ENCODE measurements around the gene PARL.

Gene PARL

GRCh38 chr3:183839751-183840150 is 44.9 kb downstream of the PARL start:
- Histone ChIP-seq H3K4me3 (ENCODE audit: low read length) (no peak overlapping the region), H3K36me3 (ENCODE audit: control insufficient read depth, insufficient read depth, low read length) (peaks cover 3% of the 10 kb centered on the region), H3K4me1 (ENCODE audit: control insufficient read depth, insufficient read depth, low read length) (no peaks in the 10 kb centered on the region)

GRCh38 chr3:183837894-183838293 is 46.8 kb downstream of the PARL start:
- Histone ChIP-seq H3K9me3 (ENCODE audit: control insufficient read depth, low read length) (no peaks in the 10 kb centered on the region), H3K9ac (ENCODE audit: low read length) (no peak overlapping the region), H3K27me3 (ENCODE audit: control insufficient read depth, insufficient read depth, low read length) (no peaks in the 10 kb centered on the region), H3K36me3 (ENCODE audit: control insufficient read depth, insufficient read depth, low read length) (peaks cover 4% of the 10 kb centered on the region), H3K4me1 (ENCODE audit: control insufficient read depth, insufficient read depth, low read length) (no peaks in the 10 kb centered on the region), H3K4me3 (ENCODE audit: low read length) (no peak overlapping the region)

More at GRCh38 chr3:183839751-183840150, 44.9 kb downstream of the PARL start:
- Histone ChIP-seq H3K9ac (ENCODE audit: low read length) (no peak overlapping the region), H3K27me3 (ENCODE audit: control insufficient read depth, insufficient read depth, low read length) (no peaks in the 10 kb centered on the region), H3K9me3 (ENCODE audit: control insufficient read depth, low read length) (no peaks in the 10 kb centered on the region)

- H3K9ac ChIP-seq (ENCODE audit: low read length): no peak overlapping the region
- no peaks in the 10 kb centered on the region for H3K9me3 ChIP-seq (ENCODE audit: control insufficient read depth, low read length)
- H3K4me1 ChIP-seq (ENCODE audit: control insufficient read depth, insufficient read depth, low read length): no peaks in the 10 kb centered on the region
- H3K4me3 ChIP-seq (ENCODE audit: low read length): no peak overlapping the region
- no peaks in the 10 kb centered on the region for H3K27me3 ChIP-seq (ENCODE audit: control insufficient read depth, insufficient read depth, low read length)
- H3K36me3 ChIP-seq (ENCODE audit: control insufficient read depth, insufficient read depth, low read length): peaks cover 4% of the 10 kb centered on the region
Measured at GRCh38 chr3:183837390-183837789, 47.3 kb downstream of the PARL start.

GRCh38 chr3:183833516-183833915 is 51.2 kb downstream of the PARL start:
- Histone ChIP-seq H3K36me3 (ENCODE audit: control insufficient read depth, insufficient read depth, low read length) (peaks cover 4% of the 10 kb centered on the region), H3K27me3 (ENCODE audit: control insufficient read depth, insufficient read depth, low read length) (no peaks in the 10 kb centered on the region), H3K4me3 (ENCODE audit: low read length) (no peak overlapping the region)

GRCh38 chr3:183830187-183830586 is 54.5 kb downstream of the PARL start:
- H3K27me3 ChIP-seq (ENCODE audit: control insufficient read depth, insufficient read depth, low read length): no peaks in the 10 kb centered on the region
- peaks cover 4% of the 10 kb centered on the region for H3K36me3 ChIP-seq (ENCODE audit: control insufficient read depth, insufficient read depth, low read length)
- no peak overlapping the region for H3K9ac ChIP-seq (ENCODE audit: low read length)
- no peaks in the 10 kb centered on the region for H3K9me3 ChIP-seq (ENCODE audit: control insufficient read depth, low read length)
- H3K4me3 ChIP-seq (ENCODE audit: low read length): no peak overlapping the region
- H3K4me1 ChIP-seq (ENCODE audit: control insufficient read depth, insufficient read depth, low read length): no peaks in the 10 kb centered on the region

More at GRCh38 chr3:183833516-183833915, 51.2 kb downstream of the PARL start:
- Histone ChIP-seq H3K9ac (ENCODE audit: low read length) (no peak overlapping the region), H3K9me3 (ENCODE audit: control insufficient read depth, low read length) (no peaks in the 10 kb centered on the region), H3K4me1 (ENCODE audit: control insufficient read depth, insufficient read depth, low read length) (no peaks in the 10 kb centered on the region)

GRCh38 chr3:183829466-183829865 is 55.2 kb downstream of the PARL start:
- Histone ChIP-seq H3K4me3 (ENCODE audit: low read length) (no peak overlapping the region), H3K36me3 (ENCODE audit: control insufficient read depth, insufficient read depth, low read length) (peaks cover 4% of the 10 kb centered on the region), H3K4me1 (ENCODE audit: control insufficient read depth, insufficient read depth, low read length) (peaks cover 5% of the 10 kb centered on the region), H3K9me3 (ENCODE audit: control insufficient read depth, low read length) (no peaks in the 10 kb centered on the region), H3K9ac (ENCODE audit: low read length) (no peak overlapping the region), H3K27me3 (ENCODE audit: control insufficient read depth, insufficient read depth, low read length) (peaks cover 4% of the 10 kb centered on the region)

- Histone ChIP-seq H3K4me3 (ENCODE audit: low read length) (no peak overlapping the region), H3K4me1 (ENCODE audit: control insufficient read depth, insufficient read depth, low read length) (peaks cover 6% of the 10 kb centered on the region), H3K9ac (ENCODE audit: low read length) (no peak overlapping the region), H3K27me3 (ENCODE audit: control insufficient read depth, insufficient read depth, low read length) (peaks cover 5% of the 10 kb centered on the region), H3K36me3 (ENCODE audit: control insufficient read depth, insufficient read depth, low read length) (peaks cover 4% of the 10 kb centered on the region), H3K9me3 (ENCODE audit: control insufficient read depth, low read length) (no peaks in the 10 kb centered on the region)
Measured at GRCh38 chr3:183828538-183828870, 56.2 kb downstream of the PARL start.

GRCh38 chr3:183827809-183828537 is 56.7 kb downstream of the PARL start:
- no peak overlapping the region for H3K9ac ChIP-seq (ENCODE audit: low read length)
- peaks cover 5% of the 10 kb centered on the region for H3K27me3 ChIP-seq (ENCODE audit: control insufficient read depth, insufficient read depth, low read length)
- H3K9me3 ChIP-seq (ENCODE audit: control insufficient read depth, low read length): no peaks in the 10 kb centered on the region
- no peaks in the 10 kb centered on the region for H3K36me3 ChIP-seq (ENCODE audit: control insufficient read depth, insufficient read depth, low read length)
- peaks cover 6% of the 10 kb centered on the region for H3K4me1 ChIP-seq (ENCODE audit: control insufficient read depth, insufficient read depth, low read length)
- no peak overlapping the region for H3K4me3 ChIP-seq (ENCODE audit: low read length)

- Histone ChIP-seq H3K4me1 (ENCODE audit: control insufficient read depth, insufficient read depth, low read length) (peaks cover 6% of the 10 kb centered on the region), H3K4me3 (ENCODE audit: low read length) (no peak overlapping the region), H3K36me3 (ENCODE audit: control insufficient read depth, insufficient read depth, low read length) (no peaks in the 10 kb centered on the region), H3K27me3 (ENCODE audit: control insufficient read depth, insufficient read depth, low read length) (peaks cover 5% of the 10 kb centered on the region), H3K9me3 (ENCODE audit: control insufficient read depth, low read length) (no peaks in the 10 kb centered on the region), H3K9ac (ENCODE audit: low read length) (no peak overlapping the region)
Measured at GRCh38 chr3:183826448-183827250, 58.0 kb downstream of the PARL start.

GRCh38 chr3:183825456-183826161 is 59.1 kb downstream of the PARL start, which contains the start of gene MAP6D1:
MAP6D1 (minus strand) TSS chr3:183825577; CDS start chr3:183825547, 30 bp downstream.
- Histone ChIP-seq H3K4me1 (ENCODE audit: control insufficient read depth, insufficient read depth, low read length) (peaks cover 6% of the 10 kb centered on the region), H3K9ac (ENCODE audit: low read length) (peak within 1 kb of the TSS; percentile 5), H3K36me3 (ENCODE audit: control insufficient read depth, insufficient read depth, low read length) (no peaks in the 10 kb centered on the region), H3K27me3 (ENCODE audit: control insufficient read depth, insufficient read depth, low read length) (peaks cover 5% of the 10 kb centered on the region), H3K4me3 (ENCODE audit: low read length) (no peak within 1 kb of the TSS), H3K9me3 (ENCODE audit: control insufficient read depth, low read length) (no peaks in the 10 kb centered on the region)

- H3K9ac ChIP-seq (ENCODE audit: low read length): peak overlapping the region; percentile 5
- H3K4me3 ChIP-seq (ENCODE audit: low read length): no peak overlapping the region
- no peaks in the 10 kb centered on the region for H3K36me3 ChIP-seq (ENCODE audit: control insufficient read depth, insufficient read depth, low read length)
- H3K4me1 ChIP-seq (ENCODE audit: control insufficient read depth, insufficient read depth, low read length): peaks cover 6% of the 10 kb centered on the region
- H3K9me3 ChIP-seq (ENCODE audit: control insufficient read depth, low read length): no peaks in the 10 kb centered on the region
- peaks cover 5% of the 10 kb centered on the region for H3K27me3 ChIP-seq (ENCODE audit: control insufficient read depth, insufficient read depth, low read length)
Measured at GRCh38 chr3:183824761-183825455, 59.8 kb downstream of the PARL start.

All from mucosa of stomach (tissue), 1 donor.